Measurements from ENCODE around the gene ASAP2. TPM values are rescaled to one million over a fixed set of nuclear protein-coding genes. Genes with fewer than 3 reads are reported as not detected.

ASAP2 gene
- polyA plus RNA-seq, 1 donor from 2014 or later: 41.0 TPM

DNA sequence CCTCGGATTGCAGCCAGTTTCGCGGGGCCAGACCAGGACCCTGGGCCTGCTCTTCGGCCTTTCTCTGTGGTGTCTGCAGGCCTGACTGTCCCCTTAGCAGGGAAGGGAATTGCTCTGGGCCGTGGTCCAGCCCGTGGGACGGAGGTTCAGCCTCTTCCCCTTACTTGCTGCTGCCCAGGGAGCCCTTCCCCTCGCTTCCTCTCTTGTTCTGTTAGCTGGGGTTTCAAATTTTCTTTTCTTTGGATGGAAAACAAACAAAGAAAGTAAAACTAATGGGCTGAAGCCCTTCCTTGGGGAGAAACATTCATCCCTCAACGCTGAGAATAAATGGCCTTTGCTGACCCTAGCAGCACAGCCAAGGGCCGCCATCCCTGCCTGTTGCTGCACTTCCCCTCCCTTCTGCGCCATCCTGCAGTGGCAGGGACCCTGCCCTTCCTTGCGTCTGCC is 52.4 kb downstream of the ASAP2 start:
- H3K36me3 ChIP-seq (ENCODE audit: insufficient read depth, low read length): no peaks in the 10 kb centered on the region
- peaks cover 4% of the 10 kb centered on the region for H4K20me1 ChIP-seq (ENCODE audit: insufficient read depth)
- TF ChIP-seq EZH2 (IDR thresholded peaks at IDR 0.05; ENCODE audit: borderline replicate concordance, insufficient read depth, low read length, poor library complexity, severe bottlenecking) (no peak), SMC3 (conservative IDR thresholded peaks at IDR 0.05; ENCODE audit: poor library complexity) (no peak), EP300 (conservative IDR thresholded peaks at IDR 0.05; ENCODE audit: poor library complexity, severe bottlenecking) (no peak), RAD21 (conservative IDR thresholded peaks at IDR 0.05) (no peak), POLR2AphosphoS5 (IDR thresholded peaks at IDR 0.05) (no peak), CTCF (IDR thresholded peaks at IDR 0.05; ENCODE audit: poor library complexity, severe bottlenecking) (no peak), MXI1 (conservative IDR thresholded peaks at IDR 0.05; ENCODE audit: poor library complexity, severe bottlenecking) (no peak), TAF1 (IDR thresholded peaks at IDR 0.05; ENCODE audit: low read depth) (no peak)
- TF ChIP-seq, protein P1, sequence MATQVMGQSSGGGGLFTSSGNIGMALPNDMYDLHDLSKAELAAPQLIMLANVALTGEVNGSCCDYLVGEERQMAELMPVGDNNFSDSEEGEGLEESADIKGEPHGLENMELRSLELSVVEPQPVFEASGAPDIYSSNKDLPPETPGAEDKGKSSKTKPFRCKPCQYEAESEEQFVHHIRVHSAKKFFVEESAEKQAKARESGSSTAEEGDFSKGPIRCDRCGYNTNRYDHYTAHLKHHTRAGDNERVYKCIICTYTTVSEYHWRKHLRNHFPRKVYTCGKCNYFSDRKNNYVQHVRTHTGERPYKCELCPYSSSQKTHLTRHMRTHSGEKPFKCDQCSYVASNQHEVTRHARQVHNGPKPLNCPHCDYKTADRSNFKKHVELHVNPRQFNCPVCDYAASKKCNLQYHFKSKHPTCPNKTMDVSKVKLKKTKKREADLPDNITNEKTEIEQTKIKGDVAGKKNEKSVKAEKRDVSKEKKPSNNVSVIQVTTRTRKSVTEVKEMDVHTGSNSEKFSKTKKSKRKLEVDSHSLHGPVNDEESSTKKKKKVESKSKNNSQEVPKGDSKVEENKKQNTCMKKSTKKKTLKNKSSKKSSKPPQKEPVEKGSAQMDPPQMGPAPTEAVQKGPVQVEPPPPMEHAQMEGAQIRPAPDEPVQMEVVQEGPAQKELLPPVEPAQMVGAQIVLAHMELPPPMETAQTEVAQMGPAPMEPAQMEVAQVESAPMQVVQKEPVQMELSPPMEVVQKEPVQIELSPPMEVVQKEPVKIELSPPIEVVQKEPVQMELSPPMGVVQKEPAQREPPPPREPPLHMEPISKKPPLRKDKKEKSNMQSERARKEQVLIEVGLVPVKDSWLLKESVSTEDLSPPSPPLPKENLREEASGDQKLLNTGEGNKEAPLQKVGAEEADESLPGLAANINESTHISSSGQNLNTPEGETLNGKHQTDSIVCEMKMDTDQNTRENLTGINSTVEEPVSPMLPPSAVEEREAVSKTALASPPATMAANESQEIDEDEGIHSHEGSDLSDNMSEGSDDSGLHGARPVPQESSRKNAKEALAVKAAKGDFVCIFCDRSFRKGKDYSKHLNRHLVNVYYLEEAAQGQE (IDR thresholded peaks at IDR 0.05; ENCODE audit: borderline replicate concordance): no peak
- H3K9me2 ChIP-seq (ENCODE audit: insufficient read depth, low read length): no peaks in the 10 kb centered on the region
- no peak overlapping the region for H3K4me3 ChIP-seq (ENCODE audit: low read length)
- H3K27ac ChIP-seq (ENCODE audit: low read length): no peak overlapping the region
- H3F3A ChIP-seq (ENCODE audit: insufficient read depth, low read length, poor library complexity, severe bottlenecking): no peaks in the 10 kb centered on the region
- no peaks in the 10 kb centered on the region for H3K9me3 ChIP-seq (ENCODE audit: low read length)
- H3K79me2 ChIP-seq (replicated peaks; ENCODE audit: insufficient read depth, low read length): peaks cover 46% of the 10 kb centered on the region
- H3K9ac ChIP-seq (ENCODE audit: low read length): no peak overlapping the region
- H3K27me3 ChIP-seq (ENCODE audit: insufficient read depth, low read depth, low read length): no peaks in the 10 kb centered on the region
- H3K4me2 ChIP-seq (ENCODE audit: low read length): no peak overlapping the region
- H2AFZ ChIP-seq (ENCODE audit: low read depth, low read length): no peak overlapping the region

DNA sequence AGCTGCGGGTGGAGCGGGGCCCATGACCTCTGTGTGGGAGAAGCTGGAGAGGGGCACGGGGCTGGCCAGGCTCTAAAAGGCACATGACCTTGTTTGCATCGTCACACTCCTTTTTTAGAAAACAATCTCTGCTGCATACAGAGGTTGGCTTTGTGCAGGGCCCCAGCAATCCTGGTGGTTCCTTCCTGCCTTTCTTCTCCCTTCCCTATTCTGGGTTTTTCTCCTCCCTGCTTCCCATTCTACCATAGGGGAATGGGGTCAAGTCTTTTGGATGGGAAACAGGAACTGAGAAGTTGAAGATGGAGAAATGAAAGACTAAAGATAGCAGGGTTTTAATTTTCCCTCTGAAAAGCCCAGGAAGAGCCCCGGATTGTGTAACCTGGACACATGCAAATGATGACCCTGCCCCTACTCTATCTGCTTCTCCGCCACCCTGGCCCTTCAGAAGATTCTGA is 53.9 kb downstream of the ASAP2 start:
- Histone ChIP-seq H3K79me2 (replicated peaks; ENCODE audit: insufficient read depth, low read length) (peaks cover 37% of the 10 kb centered on the region), H3K4me2 (ENCODE audit: low read length) (no peak overlapping the region), H3K9me2 (ENCODE audit: insufficient read depth, low read length) (no peaks in the 10 kb centered on the region), H3K4me3 (ENCODE audit: low read length) (no peak overlapping the region), H3K27me3 (ENCODE audit: insufficient read depth, low read depth, low read length) (no peaks in the 10 kb centered on the region), H3K9me3 (ENCODE audit: low read length) (no peaks in the 10 kb centered on the region), H3K36me3 (ENCODE audit: insufficient read depth, low read length) (no peaks in the 10 kb centered on the region), H2AFZ (ENCODE audit: low read depth, low read length) (no peak overlapping the region), H3F3A (ENCODE audit: insufficient read depth, low read length, poor library complexity, severe bottlenecking) (no peaks in the 10 kb centered on the region), H3K27ac (ENCODE audit: low read length) (no peak overlapping the region), H4K20me1 (ENCODE audit: insufficient read depth) (peaks cover 4% of the 10 kb centered on the region), H3K9ac (ENCODE audit: low read length) (no peak overlapping the region)
- no peak for TF ChIP-seq SMC3 (conservative IDR thresholded peaks at IDR 0.05; ENCODE audit: poor library complexity)
- TF ChIP-seq, protein P1 (IDR thresholded peaks at IDR 0.05; ENCODE audit: borderline replicate concordance): no peak
- TF ChIP-seq EP300 (conservative IDR thresholded peaks at IDR 0.05; ENCODE audit: poor library complexity, severe bottlenecking): no peak
- no peak for TF ChIP-seq EZH2 (IDR thresholded peaks at IDR 0.05; ENCODE audit: borderline replicate concordance, insufficient read depth, low read length, poor library complexity, severe bottlenecking)
- no peak for TF ChIP-seq TAF1 (IDR thresholded peaks at IDR 0.05; ENCODE audit: low read depth)
- no peak for TF ChIP-seq MXI1 (conservative IDR thresholded peaks at IDR 0.05; ENCODE audit: poor library complexity, severe bottlenecking)
- TF ChIP-seq RAD21 (conservative IDR thresholded peaks at IDR 0.05): no peak
- TF ChIP-seq POLR2AphosphoS5 (IDR thresholded peaks at IDR 0.05): no peak
- TF ChIP-seq CTCF (IDR thresholded peaks at IDR 0.05; ENCODE audit: poor library complexity, severe bottlenecking): no peak
